ENCODE measurements around the gene CSGALNACT2. TPM values are rescaled to one million over a fixed set of nuclear protein-coding genes. Genes with fewer than 3 reads are reported as not detected.

The CSGALNACT2 gene
- total RNA-seq, 1 experiment from 2014 or later: 5.1 TPM

GRCh38 chr10:43158636-43159035, 20.4 kb downstream of the CSGALNACT2 start:
- Mint-ChIP-seq H3K27me3 (ENCODE audit: low read depth) (no peaks in the 10 kb centered on the region), H3K4me3 (no peak overlapping the region), H3K4me1 (no peaks in the 10 kb centered on the region), H3K9me3 (no peaks in the 10 kb centered on the region), H3K27ac (no peak overlapping the region), H3K36me3 (no peaks in the 10 kb centered on the region)
- DNase-seq (ENCODE audit: low spot score): no peak
- ChIA-PET CTCF (no interaction called here), POLR2A (no interaction called here)
- ATAC-seq: no peak
- no peak for TF ChIP-seq SOX15 (CRISPR knock-in tag; IDR thresholded peaks at IDR 0.05)
- TF ChIP-seq TP53 (CRISPR knock-in tag; IDR thresholded peaks at IDR 0.05): no peak
- no peak for TF ChIP-seq ZNF416 (CRISPR knock-in tag; IDR thresholded peaks at IDR 0.05)
- TF ChIP-seq ESRRA (CRISPR knock-in tag; IDR thresholded peaks at IDR 0.05; ENCODE audit: borderline replicate concordance): no peak

GRCh38 chr10:43160046-43160920, 22.0 kb downstream of the CSGALNACT2 start:
- ChIA-PET POLR2A (no interaction called here), CTCF (no interaction called here)
- Mint-ChIP-seq H3K27me3 (ENCODE audit: low read depth) (no peaks in the 10 kb centered on the region), H3K9me3 (no peaks in the 10 kb centered on the region), H3K27ac (no peak overlapping the region), H3K4me3 (no peak overlapping the region), H3K36me3 (no peaks in the 10 kb centered on the region), H3K4me1 (no peaks in the 10 kb centered on the region)
- TF ChIP-seq ZNF219 (CRISPR knock-in tag; IDR thresholded peaks at IDR 0.05; ENCODE audit: borderline replicate concordance) (no peak), E2F5 (CRISPR knock-in tag; IDR thresholded peaks at IDR 0.05) (no peak), FOXJ3 (CRISPR knock-in tag; IDR thresholded peaks at IDR 0.05; ENCODE audit: borderline replicate concordance) (no peak), MAX (CRISPR knock-in tag; IDR thresholded peaks at IDR 0.05) (no peak), GABPB1 (CRISPR knock-in tag; IDR thresholded peaks at IDR 0.05) (no peak), AFF4 (CRISPR knock-in tag; IDR thresholded peaks at IDR 0.05; ENCODE audit: borderline replicate concordance) (no peak), NFE2L1 (CRISPR knock-in tag; IDR thresholded peaks at IDR 0.05) (no peak), SOX15 (CRISPR knock-in tag; IDR thresholded peaks at IDR 0.05) (no peak), ZNF138 (CRISPR knock-in tag; conservative IDR thresholded peaks at IDR 0.05) (no peak)
- ATAC-seq (no peak), DNase-seq (ENCODE audit: low spot score) (no peak)

- no peaks in the 10 kb centered on the region for H3K27me3 Mint-ChIP-seq (ENCODE audit: low read depth)
- ATAC-seq: no peak
Measured at GRCh38 chr10:43160921-43161255, 22.6 kb downstream of the CSGALNACT2 start.

GRCh38 chr10:43162604-43163003, 24.4 kb downstream of the CSGALNACT2 start:
- Mint-ChIP-seq H3K4me1 (no peaks in the 10 kb centered on the region), H3K4me3 (no peak overlapping the region), H3K9me3 (no peaks in the 10 kb centered on the region), H3K27ac (no peak overlapping the region), H3K27me3 (ENCODE audit: low read depth) (no peaks in the 10 kb centered on the region), H3K36me3 (no peaks in the 10 kb centered on the region)
- POLR2A ChIA-PET: no interaction called here
- ATAC-seq: no peak
- no peak for DNase-seq (ENCODE audit: low spot score)
- CTCF ChIA-PET: interaction anchor here (1.4 kb wide), 1 partner anchor 40 kb away, joined by 6 read pairs; no protein-coding TSS in a partner anchor
- TF ChIP-seq HMGA2 (CRISPR knock-in tag; IDR thresholded peaks at IDR 0.05) (no peak), USF2 (CRISPR knock-in tag; IDR thresholded peaks at IDR 0.05) (no peak), PREB (CRISPR knock-in tag; IDR thresholded peaks at IDR 0.05; ENCODE audit: borderline replicate concordance) (no peak), HMGXB4 (CRISPR knock-in tag; IDR thresholded peaks at IDR 0.05) (no peak), ZNF416 (CRISPR knock-in tag; IDR thresholded peaks at IDR 0.05) (no peak), ZNF138 (CRISPR knock-in tag; conservative IDR thresholded peaks at IDR 0.05) (no peak), CREM (CRISPR knock-in tag; IDR thresholded peaks at IDR 0.05) (no peak), RELA (CRISPR knock-in tag; IDR thresholded peaks at IDR 0.05; ENCODE audit: borderline replicate concordance) (no peak)

More at GRCh38 chr10:43160921-43161255, 22.6 kb downstream of the CSGALNACT2 start:
- Mint-ChIP-seq H3K9me3 (no peaks in the 10 kb centered on the region), H3K4me3 (no peak overlapping the region), H3K27ac (no peak overlapping the region), H3K36me3 (no peaks in the 10 kb centered on the region), H3K4me1 (no peaks in the 10 kb centered on the region)
- ChIA-PET POLR2A (no interaction called here), CTCF (no interaction called here)
- no peak for DNase-seq (ENCODE audit: low spot score)
- TF ChIP-seq RELA (CRISPR knock-in tag; IDR thresholded peaks at IDR 0.05; ENCODE audit: borderline replicate concordance) (no peak), CREB1 (CRISPR knock-in tag; IDR thresholded peaks at IDR 0.05) (no peak), SMAD4 (CRISPR knock-in tag; IDR thresholded peaks at IDR 0.05) (no peak), TEAD4 (CRISPR knock-in tag; IDR thresholded peaks at IDR 0.05) (no peak), HMGA2 (CRISPR knock-in tag; IDR thresholded peaks at IDR 0.05) (no peak), NFYB (CRISPR knock-in tag; conservative IDR thresholded peaks at IDR 0.05; ENCODE audit: low read depth) (no peak), PRRX2 (CRISPR knock-in tag; IDR thresholded peaks at IDR 0.05) (no peak)
